HG03175 (cell line): ENCODE measurements around the gene ZBTB17.
A peak's percentile ranks its signal among the peaks of the same experiment; 100 is the strongest.

Source experiments
- ATAC-seq: cut with Tn5 transposase; IDR thresholded peaks from one replicate; pipeline ENCODE4 v1.9.1; 2021; ENCODE audit warnings: mild to moderate bottlenecking, moderate library complexity; ENCODE audit not compliant: unreplicated experiment

ZBTB17 gene

GRCh38 chr1:15948595-15949452, 27.1 kb downstream of the ZBTB17 start:
- ATAC-seq = peak; percentile 1

GRCh38 chr1:15948091-15948591, 27.8 kb downstream of the ZBTB17 start:
- no peak for ATAC-seq

- no peak for ATAC-seq
Measured at GRCh38 chr1:15947382-15948090, 28.4 kb downstream of the ZBTB17 start.

GRCh38 chr1:15946571-15947381, 29.1 kb downstream of the ZBTB17 start:
- ATAC-seq = no peak

GRCh38 chr1:15945832-15946448, 30.0 kb downstream of the ZBTB17 start:
- ATAC-seq = no peak

- ATAC-seq = no peak
Measured at GRCh38 chr1:15945011-15945831, 30.7 kb downstream of the ZBTB17 start.

GRCh38 chr1:15944308-15945010, 31.4 kb downstream of the ZBTB17 start:
- ATAC-seq = no peak

GRCh38 chr1:15943992-15944307, 32.0 kb downstream of the ZBTB17 start:
- ATAC-seq = no peak

GRCh38 chr1:15943328-15943991, 32.4 kb downstream of the ZBTB17 start:
- no peak for ATAC-seq

- no peak for ATAC-seq
Measured at GRCh38 chr1:15942661-15943327, 33.1 kb downstream of the ZBTB17 start.

- no peak for ATAC-seq
Measured at GRCh38 chr1:15941899-15942660, 33.8 kb downstream of the ZBTB17 start.

- ATAC-seq = no peak
Measured at GRCh38 chr1:15941044-15941840, 34.7 kb downstream of the ZBTB17 start.

GRCh38 chr1:15940110-15941043, 35.5 kb downstream of the ZBTB17 start:
- no peak for ATAC-seq

GRCh38 chr1:15939181-15940109, 36.5 kb downstream of the ZBTB17 start:
- no peak for ATAC-seq
